ENCODE measurements around the gene KDM7A.

DNA sequence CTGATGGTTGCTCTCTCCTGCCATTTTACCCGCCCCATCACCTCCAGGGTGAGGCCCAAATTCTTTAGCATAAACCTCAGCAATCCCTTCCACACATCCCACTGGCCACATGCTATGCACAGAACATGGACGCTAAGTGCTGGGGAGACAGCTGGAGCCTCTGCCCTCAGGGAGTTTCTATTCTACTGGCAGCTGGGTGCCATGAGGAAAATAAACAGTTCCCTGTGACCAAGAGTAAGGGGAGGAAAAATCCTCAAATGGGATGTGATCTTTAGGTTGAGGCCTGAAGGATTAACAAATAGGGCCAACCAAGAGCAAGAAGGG lies 115.2 kb downstream of the KDM7A start:
- no peak for TF ChIP-seq POLR2A (IDR thresholded peaks at IDR 0.05)
- TF ChIP-seq, protein P1, sequence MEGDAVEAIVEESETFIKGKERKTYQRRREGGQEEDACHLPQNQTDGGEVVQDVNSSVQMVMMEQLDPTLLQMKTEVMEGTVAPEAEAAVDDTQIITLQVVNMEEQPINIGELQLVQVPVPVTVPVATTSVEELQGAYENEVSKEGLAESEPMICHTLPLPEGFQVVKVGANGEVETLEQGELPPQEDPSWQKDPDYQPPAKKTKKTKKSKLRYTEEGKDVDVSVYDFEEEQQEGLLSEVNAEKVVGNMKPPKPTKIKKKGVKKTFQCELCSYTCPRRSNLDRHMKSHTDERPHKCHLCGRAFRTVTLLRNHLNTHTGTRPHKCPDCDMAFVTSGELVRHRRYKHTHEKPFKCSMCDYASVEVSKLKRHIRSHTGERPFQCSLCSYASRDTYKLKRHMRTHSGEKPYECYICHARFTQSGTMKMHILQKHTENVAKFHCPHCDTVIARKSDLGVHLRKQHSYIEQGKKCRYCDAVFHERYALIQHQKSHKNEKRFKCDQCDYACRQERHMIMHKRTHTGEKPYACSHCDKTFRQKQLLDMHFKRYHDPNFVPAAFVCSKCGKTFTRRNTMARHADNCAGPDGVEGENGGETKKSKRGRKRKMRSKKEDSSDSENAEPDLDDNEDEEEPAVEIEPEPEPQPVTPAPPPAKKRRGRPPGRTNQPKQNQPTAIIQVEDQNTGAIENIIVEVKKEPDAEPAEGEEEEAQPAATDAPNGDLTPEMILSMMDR (IDR thresholded peaks at IDR 0.05): no peak

Measured in Peyer's patch (tissue), 4 donors.